Vagina (tissue), 2 donors: Measurements from ENCODE around the gene FGF1. TPM values are rescaled to one million over a fixed set of nuclear protein-coding genes. Genes with fewer than 3 reads are reported as not detected.

Source experiments
- DNase-seq, 2 donors: peaks; one replicate each; pipeline ENCODE4 v3.0.0-alpha.2; 2017; ENCODE audit errors: extremely low spot score in 2 of 2
- H3K27ac ChIP-seq: fragments of 200-600 bp; sonication (generic); one replicate; pipeline ENCODE4 v1.5.1; 2019
- H3K27me3 ChIP-seq: fragments of 200-600 bp; sonication (generic); one replicate; pipeline ENCODE4 v1.5.1; 2019
- H3K36me3 ChIP-seq, 2 donors: fragments of 200-600 bp; sonication (generic); one replicate each; pipeline ENCODE4 v1.5.1; 2017 to 2019
- H3K4me1 ChIP-seq: fragments of 200-600 bp; sonication (generic); one replicate; pipeline ENCODE4 v1.5.1; 2019
- H3K4me3 ChIP-seq, 2 donors: fragments of 200-600 bp; sonication (generic); 1 replicate in 1 of 2; 2 replicates in 1 of 2; pipeline ENCODE4 v1.5.1; 2016 to 2019
- H3K9me3 ChIP-seq: fragments of 200-600 bp; sonication (generic); one replicate; pipeline ENCODE4 v1.5.1; 2019
- POLR2A ChIP-seq, 2 donors: fragments of 450-650 bp; IDR thresholded peaks; one replicate each; pipeline ENCODE4 v1.6.1; 2017; ENCODE audit warnings: antibody characterized with exemption in 2 of 2, mild to moderate bottlenecking in 2 of 2, moderate library complexity in 2 of 2
- POLR2AphosphoS5 ChIP-seq, 2 donors: sonication (generic); formaldehyde crosslinking; IDR thresholded peaks; one replicate each; pipeline ENCODE4 v1.9.0; 2017; ENCODE audit warnings: antibody characterized with exemption in 2 of 2, mild to moderate bottlenecking in 2 of 2, low read depth in 1 of 2; ENCODE audit not compliant: insufficient read depth in 1 of 2
- intact Hi-C: fragments of 100-400 bp; cut with DNase I; formaldehyde crosslinking; loops from one replicate; pipeline ENCODE4 v1.15.1; 2023
- total RNA-seq: library from RNA; depleted of rRNA; stranded (reverse); fragments of >200 nt; gene quantifications from one replicate; pipeline ENCODE4 v1.2.3, GENCODE V29; 2016
- TF ChIP-seq, protein P1 (sequence below), 3 experiments: fragments of 450-650 bp in 2 of 3; fragments of 200-600 bp in 1 of 3; sonication (generic) in 1 of 3; IDR thresholded peaks; one replicate each; pipeline ENCODE4 v1.5.1; 2017 to 2019; ENCODE audit warnings: antibody characterized with exemption in 3 of 3, mild to moderate bottlenecking in 2 of 3, moderate library complexity in 2 of 3

FGF1 gene
- total RNA-seq, 1 donor from 2014 or later: 2.0 TPM

DNA sequence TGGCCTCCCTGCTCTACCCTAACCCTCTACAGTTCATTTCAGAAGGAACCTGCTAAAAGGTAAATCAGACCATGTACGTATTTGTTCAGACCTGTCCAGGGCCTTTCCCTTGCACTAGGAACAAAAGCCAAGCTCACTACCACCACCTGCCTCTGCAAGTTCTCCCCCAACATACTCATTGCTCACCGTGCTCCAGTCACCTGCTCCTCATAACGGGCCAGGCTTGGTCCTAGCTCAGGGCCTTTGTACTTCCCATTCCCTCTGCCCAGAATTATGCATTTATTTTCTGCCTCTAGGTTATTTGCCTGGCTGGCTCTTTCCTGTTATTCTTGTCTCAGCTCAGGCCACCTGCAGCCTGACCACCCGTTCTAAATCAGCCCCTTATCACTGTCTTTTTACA lies 4.8 kb upstream of the FGF1 start:
- no peak for DNase-seq

DNA sequence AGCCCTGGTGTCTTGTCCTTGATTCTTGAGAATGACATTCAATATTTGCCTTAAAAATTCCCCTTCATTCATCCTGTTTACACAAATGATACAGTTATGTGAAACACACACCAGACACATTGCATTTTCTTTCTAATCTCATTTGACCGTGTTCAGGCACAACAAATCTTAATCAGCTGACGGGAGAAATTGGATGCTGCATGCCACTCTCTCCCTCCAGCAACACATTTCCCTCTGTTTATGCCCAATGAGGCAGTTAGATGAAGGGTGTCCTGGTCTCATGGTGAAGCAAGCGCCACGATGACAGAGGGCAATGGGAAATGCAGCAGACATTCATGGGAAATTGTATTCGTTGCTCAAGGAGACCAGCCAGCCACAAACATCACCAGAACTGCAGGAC lies 3.2 kb upstream of the FGF1 start:
- Histone ChIP-seq H3K9me3 (no peaks in the 10 kb centered on the region), H3K4me1 (peaks cover 20% of the 10 kb centered on the region), H3K36me3 (no peaks in the 10 kb centered on the region), H3K27ac (no peak overlapping the region), H3K4me3 (no peak overlapping the region), H3K27me3 (no peaks in the 10 kb centered on the region)
- TF ChIP-seq POLR2A (IDR thresholded peaks at IDR 0.05): no peak
- no peak for TF ChIP-seq POLR2AphosphoS5 (IDR thresholded peaks at IDR 0.05; ENCODE audit: insufficient read depth in 1 of 2, low read depth in 1 of 2)
- TF ChIP-seq, protein P1, sequence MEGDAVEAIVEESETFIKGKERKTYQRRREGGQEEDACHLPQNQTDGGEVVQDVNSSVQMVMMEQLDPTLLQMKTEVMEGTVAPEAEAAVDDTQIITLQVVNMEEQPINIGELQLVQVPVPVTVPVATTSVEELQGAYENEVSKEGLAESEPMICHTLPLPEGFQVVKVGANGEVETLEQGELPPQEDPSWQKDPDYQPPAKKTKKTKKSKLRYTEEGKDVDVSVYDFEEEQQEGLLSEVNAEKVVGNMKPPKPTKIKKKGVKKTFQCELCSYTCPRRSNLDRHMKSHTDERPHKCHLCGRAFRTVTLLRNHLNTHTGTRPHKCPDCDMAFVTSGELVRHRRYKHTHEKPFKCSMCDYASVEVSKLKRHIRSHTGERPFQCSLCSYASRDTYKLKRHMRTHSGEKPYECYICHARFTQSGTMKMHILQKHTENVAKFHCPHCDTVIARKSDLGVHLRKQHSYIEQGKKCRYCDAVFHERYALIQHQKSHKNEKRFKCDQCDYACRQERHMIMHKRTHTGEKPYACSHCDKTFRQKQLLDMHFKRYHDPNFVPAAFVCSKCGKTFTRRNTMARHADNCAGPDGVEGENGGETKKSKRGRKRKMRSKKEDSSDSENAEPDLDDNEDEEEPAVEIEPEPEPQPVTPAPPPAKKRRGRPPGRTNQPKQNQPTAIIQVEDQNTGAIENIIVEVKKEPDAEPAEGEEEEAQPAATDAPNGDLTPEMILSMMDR (IDR thresholded peaks at IDR 0.05): no peak
- intact Hi-C loops: no loop called here
- no peak for DNase-seq

More for the DNA sequence above, 4.8 kb upstream of the FGF1 start:
- TF ChIP-seq, protein P1 (IDR thresholded peaks at IDR 0.05): no peak
- TF ChIP-seq POLR2A (IDR thresholded peaks at IDR 0.05): no peak
- H3K27ac ChIP-seq: no peak overlapping the region
- intact Hi-C loops: no loop called here
- no peak overlapping the region for H3K4me3 ChIP-seq
- peaks cover 7% of the 10 kb centered on the region for H3K4me1 ChIP-seq
- H3K36me3 ChIP-seq: no peaks in the 10 kb centered on the region
- H3K9me3 ChIP-seq: no peaks in the 10 kb centered on the region
- H3K27me3 ChIP-seq: no peaks in the 10 kb centered on the region

DNA sequence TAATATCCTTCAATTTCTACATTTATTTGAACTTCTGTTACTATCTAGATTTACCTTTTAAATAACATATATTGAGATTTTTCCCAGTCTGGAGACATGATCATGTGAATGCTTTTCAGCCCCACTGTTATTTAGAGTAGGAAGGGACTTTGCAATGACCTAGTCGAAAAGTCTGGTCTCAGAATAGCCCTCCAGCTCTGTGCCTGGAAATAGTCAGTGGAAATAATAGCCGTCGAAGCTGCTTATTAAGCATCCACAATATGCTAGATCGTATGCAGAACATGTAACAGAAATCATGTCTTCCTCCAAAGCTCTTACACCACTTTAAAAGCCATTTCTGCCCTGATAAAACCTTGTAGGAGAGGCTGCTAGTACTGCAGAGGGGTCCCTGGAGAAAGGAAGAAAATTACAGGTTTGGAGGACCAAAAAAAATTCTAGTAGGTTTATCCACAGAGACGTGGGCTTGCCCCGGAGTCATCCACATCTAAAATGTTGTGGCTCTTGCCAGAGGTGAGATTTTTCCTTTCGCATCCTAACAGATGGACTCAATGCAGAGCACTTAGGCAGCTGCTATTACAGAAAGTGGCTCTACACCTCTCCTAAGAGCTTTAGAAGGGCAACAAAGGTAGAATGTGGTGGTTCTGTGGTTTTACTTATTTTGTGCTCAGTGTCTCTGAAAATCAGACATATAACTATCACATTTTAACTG lies 2.5 kb upstream of the FGF1 start:
- intact Hi-C loops: no loop called here
- Histone ChIP-seq H3K4me1 (peaks cover 20% of the 10 kb centered on the region), H3K27me3 (no peaks in the 10 kb centered on the region), H3K4me3 (no peak overlapping the region), H3K27ac (no peak overlapping the region), H3K9me3 (no peaks in the 10 kb centered on the region), H3K36me3 (no peaks in the 10 kb centered on the region)
- no peak for DNase-seq
- TF ChIP-seq POLR2AphosphoS5 (IDR thresholded peaks at IDR 0.05; ENCODE audit: insufficient read depth in 1 of 2, low read depth in 1 of 2): no peak
- TF ChIP-seq, protein P1 (IDR thresholded peaks at IDR 0.05): no peak

DNA sequence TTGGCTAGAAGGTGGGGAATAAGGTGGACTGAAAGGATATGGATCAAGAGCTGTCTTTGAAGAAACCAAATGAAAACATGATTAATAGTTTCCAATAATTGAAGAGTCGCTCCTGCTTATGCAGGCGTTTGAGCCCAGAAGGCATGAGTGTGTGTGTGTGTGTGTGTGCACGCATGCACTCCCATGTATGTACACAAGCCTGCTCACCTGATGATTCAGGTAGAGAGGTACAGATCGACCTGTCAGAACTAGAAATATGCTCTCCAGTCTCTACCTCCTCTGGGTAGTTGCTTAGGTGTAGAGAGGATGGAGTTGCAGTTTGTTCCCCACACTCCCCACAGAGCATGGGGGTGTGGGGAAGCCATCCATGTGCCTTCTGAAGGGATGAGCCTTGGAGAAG lies 1.1 kb upstream of the FGF1 start:
- Histone ChIP-seq H3K27ac (no peak overlapping the region), H3K27me3 (no peaks in the 10 kb centered on the region), H3K9me3 (no peaks in the 10 kb centered on the region), H3K4me1 (peaks cover 20% of the 10 kb centered on the region), H3K36me3 (no peaks in the 10 kb centered on the region), H3K4me3 (no peak overlapping the region)
- intact Hi-C loops: no loop called here
- TF ChIP-seq POLR2AphosphoS5 (IDR thresholded peaks at IDR 0.05; ENCODE audit: insufficient read depth in 1 of 2, low read depth in 1 of 2): no peak
- DNase-seq: no peak

DNA sequence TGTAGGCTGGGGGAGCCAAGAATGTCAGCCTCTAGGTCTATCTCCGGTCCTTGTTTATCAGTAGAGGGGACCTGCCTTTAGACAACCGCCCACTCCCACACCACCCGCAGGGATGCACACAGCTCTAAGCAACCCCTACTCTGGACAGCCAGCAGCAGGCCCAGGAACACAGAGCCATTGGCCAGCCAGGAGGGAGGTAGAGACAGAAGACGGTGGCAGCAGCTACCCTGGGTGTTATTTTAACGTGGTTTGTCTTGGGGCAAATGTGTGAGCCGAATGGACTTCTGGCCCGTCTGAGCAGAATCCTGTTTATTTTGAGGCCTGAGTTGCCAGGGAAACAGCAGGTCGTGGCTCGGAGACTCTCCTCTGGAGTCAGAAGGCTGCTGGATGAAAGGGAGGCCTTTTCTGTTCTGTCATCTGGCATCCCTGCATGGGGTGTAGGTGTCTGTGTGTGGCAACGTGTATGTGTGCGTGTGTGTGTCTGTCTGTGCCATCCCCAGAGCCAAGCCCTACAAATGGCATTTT lies 382 bp upstream of the FGF1 start:
- no peak for DNase-seq
- Histone ChIP-seq H3K27ac (no peak overlapping the region), H3K4me3 (no peak overlapping the region), H3K36me3 (no peaks in the 10 kb centered on the region), H3K27me3 (no peaks in the 10 kb centered on the region), H3K4me1 (peaks cover 20% of the 10 kb centered on the region), H3K9me3 (no peaks in the 10 kb centered on the region)
- TF ChIP-seq POLR2A (IDR thresholded peaks at IDR 0.05) (no peak), POLR2AphosphoS5 (IDR thresholded peaks at IDR 0.05; ENCODE audit: insufficient read depth in 1 of 2, low read depth in 1 of 2) (no peak)
- TF ChIP-seq, protein P1 (IDR thresholded peaks at IDR 0.05): no peak
- intact Hi-C loops: no loop called here
